Panc1 (cell line): ENCODE measurements around the gene LYST.
A peak's percentile ranks its signal among the peaks of the same experiment; 100 is the strongest.

Experiments
- CTCF ChIP-seq: fragments of 450-650 bp; IDR thresholded peaks from 2 replicates; pipeline ENCODE4 v1.5.1; 2017; ENCODE audit warnings: mild to moderate bottlenecking
- REST ChIP-seq, 2 experiments: IDR thresholded peaks; 2 replicates each; pipeline ENCODE4 v1.6.1; 2011 to 2012; ENCODE audit warnings: low read depth in 2 of 2, control low read depth in 1 of 2, low read length in 1 of 2, mild to moderate bottlenecking in 1 of 2, moderate library complexity in 1 of 2; ENCODE audit not compliant: insufficient read depth in 1 of 2
- SIN3A ChIP-seq: IDR thresholded peaks from 2 replicates; pipeline ENCODE4 v1.6.1; 2012; ENCODE audit warnings: low read depth, mild to moderate bottlenecking, low read length, moderate library complexity, borderline replicate concordance; ENCODE audit not compliant: insufficient read depth

DNA sequence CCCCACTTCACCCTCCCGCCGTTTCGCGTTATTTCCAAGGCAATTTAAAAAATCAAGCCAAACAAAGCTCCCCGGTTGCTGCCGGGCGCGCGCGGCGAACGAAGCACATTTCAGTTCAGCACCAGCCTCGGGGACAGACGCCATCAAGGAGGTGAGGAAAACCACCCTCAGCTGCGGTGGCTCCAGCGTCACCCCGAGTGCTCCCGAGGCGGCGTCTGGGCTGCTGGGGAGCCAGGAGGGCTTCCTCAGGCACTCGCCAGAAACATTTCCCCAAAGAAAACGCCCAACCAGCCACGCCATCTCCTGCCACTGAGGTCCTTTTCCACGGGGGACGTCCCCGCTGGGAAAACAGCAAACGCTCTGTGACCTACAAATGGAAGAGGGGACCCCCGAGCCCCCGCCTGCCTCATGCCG lies 217.7 kb downstream of the LYST start:
- TF ChIP-seq CTCF, result no peak
- TF ChIP-seq SIN3A, result peak; percentile 80; the same call in 1 of the 2 replicates
- TF ChIP-seq REST (IDR thresholded peaks at IDR 0.05; ENCODE audit: insufficient read depth in 1 of 2, low read depth in 2 of 2, low read length in 1 of 2), result peak; percentile 96 to 97
